NCI-H510A treated with DMSO at 0.1 percent for 48 hours (cell line): ENCODE results near the gene ILKAP.
A peak's percentile ranks its signal among the peaks of the same experiment; 100 is the strongest.

ENCODE experiments used
- DNase-seq: peaks from one replicate; lab custom pipeline; 2025; lab: John Stamatoyannopoulos, UW

The ILKAP gene

GRCh38 chr2:238163481-238164198, 39.9 kb downstream of the ILKAP start:
- no peak for DNase-seq

DNA sequence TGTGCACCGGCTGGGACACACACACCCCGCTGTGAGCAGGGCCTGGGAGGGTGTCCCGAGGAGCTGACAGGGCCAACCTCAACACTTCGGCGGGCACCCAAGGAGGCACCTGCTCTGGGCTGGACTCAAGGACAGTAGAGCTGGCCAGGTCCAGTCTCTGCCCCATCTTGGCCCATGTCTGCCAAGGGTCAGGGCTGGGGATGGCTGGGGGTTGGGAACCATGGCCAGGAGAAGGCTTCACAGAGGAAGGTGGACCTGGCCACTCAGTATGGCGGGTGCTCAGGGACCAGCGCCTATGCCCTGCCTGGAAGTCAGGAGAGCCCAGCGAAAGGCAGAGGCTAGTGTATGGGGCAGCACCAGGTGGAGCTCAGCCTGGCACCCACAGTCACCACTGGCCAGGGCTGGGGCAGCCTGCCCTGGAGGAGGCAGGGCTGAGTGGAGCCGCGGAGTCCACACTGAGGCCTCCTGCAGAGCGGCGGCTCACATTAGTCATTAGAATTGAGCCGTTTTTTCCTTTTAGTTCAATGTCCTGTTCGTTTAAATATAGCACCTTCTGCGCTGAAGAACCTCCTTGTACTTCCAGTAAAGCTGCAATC, 40.6 kb downstream of the ILKAP start:
- no peak for DNase-seq

- no peak for DNase-seq
Observed at GRCh38 chr2:238162251-238162845, 41.1 kb downstream of the ILKAP start.

DNA sequence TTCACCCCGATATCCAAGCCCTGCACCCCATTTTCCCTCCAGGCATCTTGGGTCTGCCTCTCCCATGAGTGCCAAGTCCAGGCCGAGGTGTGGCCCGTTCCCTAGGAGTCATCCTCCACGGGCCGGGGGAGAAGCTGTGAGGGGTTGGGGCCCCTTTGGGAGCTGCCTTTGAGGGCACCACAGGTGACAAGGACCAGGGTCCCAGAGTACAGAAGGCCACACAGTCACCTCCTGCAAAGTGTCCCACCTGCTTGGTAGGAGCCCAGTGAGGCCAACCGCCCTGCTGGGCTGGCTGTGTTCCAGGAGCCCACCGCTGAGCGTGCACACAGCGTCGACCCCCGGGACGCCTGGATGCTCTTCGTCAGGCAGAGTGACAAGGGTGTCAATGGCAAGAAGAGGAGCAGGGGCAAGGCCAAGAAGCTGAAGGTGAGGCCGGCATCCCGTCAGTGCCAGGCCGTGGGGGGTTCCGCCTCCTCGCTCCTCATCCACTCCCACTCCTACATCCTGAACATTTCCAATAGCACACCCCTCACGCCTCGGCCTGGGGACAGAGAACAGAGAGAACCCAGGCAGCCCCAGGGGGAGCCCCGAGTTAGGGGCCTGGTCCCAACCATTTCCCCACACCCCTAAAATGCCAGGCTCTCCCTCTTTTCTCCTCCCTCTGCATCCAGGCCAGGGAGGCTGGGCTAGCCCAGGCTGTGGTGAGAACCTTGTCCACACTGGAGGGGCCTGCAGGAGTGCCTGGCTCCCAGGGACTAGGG, 42.0 kb downstream of the ILKAP start:
- DNase-seq = no peak

- DNase-seq = no peak
Observed at GRCh38 chr2:238160206-238161129, 43.0 kb downstream of the ILKAP start.

- no peak for DNase-seq
Observed at GRCh38 chr2:238159661-238160205, 43.8 kb downstream of the ILKAP start.

- no peak for DNase-seq
Observed at GRCh38 chr2:238159071-238159539, 44.4 kb downstream of the ILKAP start.

- peak; percentile 19 for DNase-seq
Observed at GRCh38 chr2:238158509-238159070, 44.9 kb downstream of the ILKAP start, which contains the start of gene ERFE. ERFE (plus strand) TSS chr2:238158970; CDS start chr2:238159008, 38 bp downstream.

GRCh38 chr2:238158018-238158508, 45.4 kb downstream of the ILKAP start:
- DNase-seq = no peak

DNA sequence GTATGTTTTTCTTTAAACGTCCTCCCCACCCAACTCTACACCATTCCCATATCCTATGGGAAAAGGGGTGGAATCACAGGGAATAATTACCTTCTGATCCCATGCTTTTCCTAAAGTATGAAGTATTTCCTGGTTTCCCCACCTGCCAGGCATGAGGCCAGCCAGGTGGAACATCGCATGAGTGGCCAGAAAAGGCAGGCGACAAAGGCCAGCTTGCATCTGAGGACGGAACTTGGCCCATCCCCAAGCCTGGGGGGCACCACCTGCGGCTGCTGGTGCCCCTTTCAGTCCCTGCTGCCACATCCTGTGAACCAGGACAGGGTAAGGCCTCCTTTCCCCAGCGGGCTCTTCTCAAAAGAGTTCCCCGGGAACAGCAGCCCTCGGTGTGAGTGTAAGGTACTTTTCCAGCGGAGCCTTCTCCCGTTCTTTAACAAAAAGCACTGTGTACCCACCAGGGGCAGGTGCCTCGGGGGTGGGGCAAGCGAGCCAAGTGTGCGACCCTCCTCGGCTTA, 45.9 kb downstream of the ILKAP start:
- peak; percentile 16 for DNase-seq

GRCh38 chr2:238155761-238156694, 47.5 kb downstream of the ILKAP start:
- DNase-seq = no peak

GRCh38 chr2:238155051-238155760, 48.3 kb downstream of the ILKAP start:
- DNase-seq = peak; percentile 15

DNA sequence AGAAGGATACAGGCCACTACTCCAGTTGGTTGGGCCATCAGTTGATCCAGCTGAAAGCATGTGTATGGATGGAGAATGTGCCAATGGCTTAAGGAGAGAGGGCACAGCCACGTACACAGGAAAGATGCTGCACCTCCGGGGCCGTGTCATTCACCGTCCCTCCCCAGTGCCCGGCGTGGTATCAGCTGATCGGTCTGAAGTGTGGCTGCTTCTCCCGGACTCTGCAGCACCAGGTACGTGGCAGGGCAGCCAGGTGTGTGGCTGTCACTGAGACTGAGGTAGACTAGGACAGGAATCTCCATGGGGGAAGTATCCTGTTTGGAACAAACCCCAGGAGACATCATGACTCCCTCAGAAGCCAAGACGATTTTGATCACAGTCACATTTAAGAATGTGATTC, 48.9 kb downstream of the ILKAP start:
- no peak for DNase-seq

DNA sequence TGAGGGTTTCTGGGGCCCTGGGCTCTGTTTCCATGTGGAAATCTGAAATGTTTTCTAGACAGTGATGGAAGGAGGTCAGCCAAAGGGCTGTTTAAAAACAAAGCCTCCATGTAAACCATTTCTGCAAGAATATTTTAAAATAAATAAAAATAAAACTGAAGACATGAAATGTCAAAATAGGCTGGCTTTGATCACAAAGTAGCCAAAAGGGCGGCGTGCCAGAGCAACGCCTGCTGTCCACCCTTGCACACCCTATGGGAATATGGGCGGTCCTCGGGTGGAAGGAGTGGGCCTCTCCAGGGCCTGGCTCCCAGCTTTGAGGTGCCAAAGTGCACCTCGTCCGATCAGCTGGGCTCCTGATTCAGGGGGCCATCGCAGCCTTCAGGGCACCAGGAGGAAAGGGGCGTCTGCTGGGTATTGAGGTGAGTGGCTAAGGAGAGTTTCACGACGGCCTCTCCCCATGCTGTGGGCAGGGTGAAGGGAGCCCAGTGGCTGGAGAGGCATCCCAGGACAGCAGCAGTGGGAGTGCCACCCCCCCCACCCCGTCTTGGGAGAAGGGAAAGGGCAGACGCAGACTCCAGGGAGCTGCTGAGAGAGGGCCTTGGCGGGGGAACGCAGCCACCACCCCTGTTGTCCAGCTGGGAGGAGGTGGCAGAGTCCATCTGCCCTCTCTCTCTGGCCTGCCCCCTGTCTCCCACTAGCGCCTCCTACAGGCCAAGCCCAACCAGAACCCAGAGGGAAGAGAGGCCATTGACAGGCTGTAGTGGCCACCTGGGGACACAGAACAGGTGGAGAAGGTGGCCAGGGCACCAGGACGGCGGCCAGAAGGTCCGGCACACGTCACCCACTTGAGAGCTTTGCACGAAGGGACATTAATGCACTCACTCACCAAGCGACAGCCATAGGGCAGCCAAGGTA, 50.5 kb downstream of the ILKAP start:
- no peak for DNase-seq

GRCh38 chr2:238151628-238152235, 51.8 kb downstream of the ILKAP start:
- no peak for DNase-seq

DNA sequence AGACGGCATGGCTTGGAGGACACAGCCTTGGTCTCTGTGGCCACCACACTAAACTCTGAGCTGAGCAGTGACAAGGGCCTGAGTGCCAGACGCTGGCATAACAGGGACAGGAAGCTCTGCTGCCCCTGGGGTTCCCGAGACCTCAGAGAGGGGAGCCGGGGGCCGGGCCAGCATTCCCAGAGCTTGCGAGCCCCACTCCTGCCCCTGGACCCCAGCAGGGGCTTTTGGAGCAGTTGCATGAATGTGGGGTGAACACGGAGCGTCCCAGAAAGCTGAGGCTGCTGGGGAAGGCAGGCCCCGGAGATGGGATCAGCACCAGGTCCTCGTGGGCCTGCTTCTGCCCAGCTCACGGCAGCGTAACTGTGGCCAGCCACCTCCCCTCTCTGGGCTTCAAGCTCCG, 52.3 kb downstream of the ILKAP start:
- DNase-seq = no peak

DNA sequence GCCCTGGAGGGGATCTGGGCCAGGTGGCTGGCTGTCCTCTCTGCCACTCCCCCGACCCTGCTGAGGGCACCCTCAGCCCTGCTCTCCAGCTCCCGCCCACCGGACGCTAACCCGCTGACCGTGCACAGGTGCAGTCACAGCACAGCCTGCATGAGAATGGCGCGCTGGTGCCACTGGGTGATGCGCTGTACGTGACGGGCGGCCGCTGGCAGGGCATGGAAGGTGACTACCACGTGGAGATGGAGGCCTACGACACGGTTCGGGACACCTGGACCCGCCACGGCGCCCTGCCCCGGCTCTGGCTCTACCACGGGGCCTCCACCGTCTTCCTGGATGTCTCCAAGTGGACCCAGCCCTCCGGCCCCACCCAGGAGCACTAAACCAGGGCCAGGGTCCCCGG, 52.8 kb downstream of the ILKAP start:
- no peak for DNase-seq
